Stimulated activated naive CD8-positive, alpha-beta T cell treated with anti-CD3 and anti-CD28 coated beads, Interleukin-15, Interleukin-2, amounts not matched to agents 100 ng/mL and 50 ng/mL, for 24 hours (primary cell): Measurements from ENCODE around the gene FSTL1.

Experiments used
- H3K27ac Mint-ChIP-seq: one replicate; pipeline ENCODE4 v1.8.0; 2021; ENCODE audit warnings: mild to moderate bottlenecking, mixed read lengths
- H3K27me3 Mint-ChIP-seq: one replicate; pipeline ENCODE4 v1.8.0; 2021; ENCODE audit warnings: mixed read lengths
- H3K36me3 Mint-ChIP-seq: one replicate; pipeline ENCODE4 v1.8.0; 2021; ENCODE audit warnings: low read depth, mixed read lengths
- H3K4me1 Mint-ChIP-seq: one replicate; pipeline ENCODE4 v1.8.0; 2021; ENCODE audit warnings: low read depth, mixed read lengths
- H3K4me3 Mint-ChIP-seq: one replicate; pipeline ENCODE4 v1.8.0; 2021; ENCODE audit warnings: mild to moderate bottlenecking, mixed read lengths
- H3K9me3 Mint-ChIP-seq: one replicate; pipeline ENCODE4 v1.8.0; 2021; ENCODE audit warnings: mixed read lengths

The FSTL1 gene

GRCh38 chr3:120473389-120473788 lies 22.6 kb upstream of the FSTL1 start:
- Mint-ChIP-seq H3K4me1 (no peaks in the 10 kb centered on the region), H3K27me3 (peaks cover 33% of the 10 kb centered on the region), H3K36me3 (no peaks in the 10 kb centered on the region), H3K27ac (no peak overlapping the region), H3K9me3 (no peaks in the 10 kb centered on the region), H3K4me3 (no peak overlapping the region)

GRCh38 chr3:120472121-120472844 lies 21.5 kb upstream of the FSTL1 start:
- Mint-ChIP-seq H3K4me1 (no peaks in the 10 kb centered on the region), H3K4me3 (no peak overlapping the region), H3K36me3 (no peaks in the 10 kb centered on the region), H3K27ac (no peak overlapping the region), H3K27me3 (peaks cover 35% of the 10 kb centered on the region), H3K9me3 (no peaks in the 10 kb centered on the region)

GRCh38 chr3:120471643-120472042 lies 20.9 kb upstream of the FSTL1 start:
- H3K9me3 Mint-ChIP-seq = no peaks in the 10 kb centered on the region
- H3K27me3 Mint-ChIP-seq = peaks cover 33% of the 10 kb centered on the region
- no peak overlapping the region for H3K27ac Mint-ChIP-seq
- no peaks in the 10 kb centered on the region for H3K4me1 Mint-ChIP-seq
- no peaks in the 10 kb centered on the region for H3K36me3 Mint-ChIP-seq
- no peak overlapping the region for H3K4me3 Mint-ChIP-seq

- H3K27me3 Mint-ChIP-seq = peaks cover 31% of the 10 kb centered on the region
- no peaks in the 10 kb centered on the region for H3K4me1 Mint-ChIP-seq
- no peak overlapping the region for H3K4me3 Mint-ChIP-seq
- H3K27ac Mint-ChIP-seq = no peak overlapping the region
- H3K36me3 Mint-ChIP-seq = no peaks in the 10 kb centered on the region
- H3K9me3 Mint-ChIP-seq = no peaks in the 10 kb centered on the region
Observed at GRCh38 chr3:120470870-120471269, 20.1 kb upstream of the FSTL1 start.

- H3K4me1 Mint-ChIP-seq = no peaks in the 10 kb centered on the region
- H3K27ac Mint-ChIP-seq = no peak overlapping the region
- no peaks in the 10 kb centered on the region for H3K9me3 Mint-ChIP-seq
- H3K4me3 Mint-ChIP-seq = no peak overlapping the region
- H3K36me3 Mint-ChIP-seq = no peaks in the 10 kb centered on the region
- H3K27me3 Mint-ChIP-seq = peaks cover 29% of the 10 kb centered on the region
Observed at GRCh38 chr3:120469882-120470301, 19.1 kb upstream of the FSTL1 start.

- H3K27ac Mint-ChIP-seq = no peak overlapping the region
- no peaks in the 10 kb centered on the region for H3K36me3 Mint-ChIP-seq
- H3K27me3 Mint-ChIP-seq = peaks cover 24% of the 10 kb centered on the region
- no peak overlapping the region for H3K4me3 Mint-ChIP-seq
- H3K9me3 Mint-ChIP-seq = no peaks in the 10 kb centered on the region
- no peaks in the 10 kb centered on the region for H3K4me1 Mint-ChIP-seq
Observed at GRCh38 chr3:120469440-120469839, 18.6 kb upstream of the FSTL1 start.

- H3K4me3 Mint-ChIP-seq = no peak overlapping the region
Observed at GRCh38 chr3:120468635-120469295, 18.0 kb upstream of the FSTL1 start.

GRCh38 chr3:120462409-120462959 lies 11.7 kb upstream of the FSTL1 start:
- H3K27ac Mint-ChIP-seq = no peak overlapping the region
- H3K27me3 Mint-ChIP-seq = no peaks in the 10 kb centered on the region
- no peak overlapping the region for H3K4me3 Mint-ChIP-seq
- no peaks in the 10 kb centered on the region for H3K36me3 Mint-ChIP-seq
- no peaks in the 10 kb centered on the region for H3K9me3 Mint-ChIP-seq
- H3K4me1 Mint-ChIP-seq = no peaks in the 10 kb centered on the region

More at GRCh38 chr3:120468635-120469295, 18.0 kb upstream of the FSTL1 start:
- Mint-ChIP-seq H3K27ac (no peak overlapping the region), H3K36me3 (no peaks in the 10 kb centered on the region), H3K4me1 (no peaks in the 10 kb centered on the region), H3K9me3 (no peaks in the 10 kb centered on the region), H3K27me3 (peaks cover 20% of the 10 kb centered on the region)

GRCh38 chr3:120461416-120461815 lies 10.6 kb upstream of the FSTL1 start:
- Mint-ChIP-seq H3K4me3 (no peak overlapping the region), H3K4me1 (no peaks in the 10 kb centered on the region), H3K27ac (no peak overlapping the region)

GRCh38 chr3:120460862-120461261 lies 10.1 kb upstream of the FSTL1 start:
- Mint-ChIP-seq H3K36me3 (no peaks in the 10 kb centered on the region), H3K27me3 (no peaks in the 10 kb centered on the region), H3K4me3 (no peak overlapping the region), H3K9me3 (no peaks in the 10 kb centered on the region), H3K4me1 (no peaks in the 10 kb centered on the region), H3K27ac (no peak overlapping the region)

More at GRCh38 chr3:120461416-120461815, 10.6 kb upstream of the FSTL1 start:
- Mint-ChIP-seq H3K27me3 (no peaks in the 10 kb centered on the region), H3K9me3 (no peaks in the 10 kb centered on the region), H3K36me3 (no peaks in the 10 kb centered on the region)

GRCh38 chr3:120460181-120460790 lies 9.5 kb upstream of the FSTL1 start:
- no peaks in the 10 kb centered on the region for H3K36me3 Mint-ChIP-seq
- H3K9me3 Mint-ChIP-seq = no peaks in the 10 kb centered on the region
- no peaks in the 10 kb centered on the region for H3K27me3 Mint-ChIP-seq
- no peak overlapping the region for H3K27ac Mint-ChIP-seq
- H3K4me3 Mint-ChIP-seq = no peak overlapping the region
- no peaks in the 10 kb centered on the region for H3K4me1 Mint-ChIP-seq

- H3K36me3 Mint-ChIP-seq = no peaks in the 10 kb centered on the region
- no peak overlapping the region for H3K4me3 Mint-ChIP-seq
- H3K9me3 Mint-ChIP-seq = no peaks in the 10 kb centered on the region
- no peaks in the 10 kb centered on the region for H3K4me1 Mint-ChIP-seq
- H3K27ac Mint-ChIP-seq = no peak overlapping the region
- H3K27me3 Mint-ChIP-seq = peaks cover 4% of the 10 kb centered on the region
Observed at GRCh38 chr3:120459196-120459595, 8.4 kb upstream of the FSTL1 start.

GRCh38 chr3:120457827-120458226 lies 7.0 kb upstream of the FSTL1 start:
- Mint-ChIP-seq H3K27me3 (peaks cover 11% of the 10 kb centered on the region), H3K9me3 (peaks cover 4% of the 10 kb centered on the region), H3K27ac (no peak overlapping the region), H3K4me3 (no peak overlapping the region), H3K4me1 (no peaks in the 10 kb centered on the region), H3K36me3 (no peaks in the 10 kb centered on the region)

- no peak overlapping the region for H3K27ac Mint-ChIP-seq
- H3K9me3 Mint-ChIP-seq = peaks cover 4% of the 10 kb centered on the region
- H3K4me1 Mint-ChIP-seq = peaks cover 6% of the 10 kb centered on the region
- no peak overlapping the region for H3K4me3 Mint-ChIP-seq
- H3K27me3 Mint-ChIP-seq = peaks cover 36% of the 10 kb centered on the region
- no peaks in the 10 kb centered on the region for H3K36me3 Mint-ChIP-seq
Observed at GRCh38 chr3:120454076-120454689, 3.4 kb upstream of the FSTL1 start.

- Mint-ChIP-seq H3K4me1 (peaks cover 6% of the 10 kb centered on the region), H3K27ac (no peak overlapping the region), H3K36me3 (no peaks in the 10 kb centered on the region), H3K9me3 (peaks cover 4% of the 10 kb centered on the region), H3K4me3 (no peak overlapping the region), H3K27me3 (peaks cover 45% of the 10 kb centered on the region)
Observed at GRCh38 chr3:120452816-120453215, 2.0 kb upstream of the FSTL1 start.
